ENCODE results near the gene NSMCE1. TPM values are rescaled to one million over a fixed set of nuclear protein-coding genes. Genes with fewer than 3 reads are reported as not detected.
A peak's percentile ranks its signal among the peaks of the same experiment; 100 is the strongest.
"Not testable (repeated sequence)": the region's sequence is repeated elsewhere in the genome, so short reads cannot be mapped to it uniquely, and the experiment has no call there.

The NSMCE1 gene
- total RNA-seq, 1 donor from 2014 or later: 51.7 TPM

GRCh38 chr16:27273330-27273669, 4.7 kb upstream of the NSMCE1 start:
- no peaks in the 10 kb centered on the region for H3K9me3 ChIP-seq (ENCODE audit: control insufficient read depth in 3 of 3, low read length in 3 of 3)
- no peaks in the 10 kb centered on the region for H3K36me3 ChIP-seq (ENCODE audit: control insufficient read depth in 3 of 3, insufficient read depth in 3 of 3, low read length in 3 of 3)
- peaks cover 3 to 8% (median 3%) of the 10 kb centered on the region in 3 donors for H3K4me1 ChIP-seq (ENCODE audit: control insufficient read depth in 3 of 3, insufficient read depth in 3 of 3, low read length in 3 of 3)
- H3K27ac ChIP-seq (ENCODE audit: low read depth, low read length): no peak overlapping the region
- H3K4me3 ChIP-seq (ENCODE audit: low read length in 3 of 3): no peak overlapping the region
- H3K27me3 ChIP-seq (ENCODE audit: control insufficient read depth in 3 of 3, insufficient read depth in 3 of 3, low read length in 3 of 3): peaks cover 0 to 4% (median 0%) of the 10 kb centered on the region in 3 donors
- H3K9ac ChIP-seq (ENCODE audit: low read depth in 1 of 3, low read length in 3 of 3): no peak overlapping the region

- not testable (repeated sequence) for H3K4me1 ChIP-seq (ENCODE audit: control insufficient read depth in 3 of 3, insufficient read depth in 3 of 3, low read length in 3 of 3); H3K9me3 ChIP-seq (ENCODE audit: control insufficient read depth in 3 of 3, low read length in 3 of 3); H3K27ac ChIP-seq (ENCODE audit: low read depth, low read length); H3K27me3 ChIP-seq (ENCODE audit: control insufficient read depth in 3 of 3, insufficient read depth in 3 of 3, low read length in 3 of 3); H3K9ac ChIP-seq (ENCODE audit: low read depth in 1 of 3, low read length in 3 of 3); H3K4me3 ChIP-seq (ENCODE audit: low read length in 3 of 3); H3K36me3 ChIP-seq (ENCODE audit: control insufficient read depth in 3 of 3, insufficient read depth in 3 of 3, low read length in 3 of 3)
These were observed 4.1 kb upstream of the NSMCE1 start for GRCh38 chr16:27272697-27273096.

GRCh38 chr16:27272076-27272475, 3.5 kb upstream of the NSMCE1 start:
- Histone ChIP-seq H3K4me1 (ENCODE audit: control insufficient read depth in 3 of 3, insufficient read depth in 3 of 3, low read length in 3 of 3) (peaks cover 3 to 8% (median 3%) of the 10 kb centered on the region in 3 donors), H3K9ac (ENCODE audit: low read depth in 1 of 3, low read length in 3 of 3) (no peak overlapping the region), H3K27me3 (ENCODE audit: control insufficient read depth in 3 of 3, insufficient read depth in 3 of 3, low read length in 3 of 3) (peaks cover 0 to 4% (median 0%) of the 10 kb centered on the region in 3 donors), H3K36me3 (ENCODE audit: control insufficient read depth in 3 of 3, insufficient read depth in 3 of 3, low read length in 3 of 3) (no peaks in the 10 kb centered on the region), H3K9me3 (ENCODE audit: control insufficient read depth in 3 of 3, low read length in 3 of 3) (no peaks in the 10 kb centered on the region), H3K27ac (ENCODE audit: low read depth, low read length) (no peak overlapping the region), H3K4me3 (ENCODE audit: low read length in 3 of 3) (no peak overlapping the region)

- no peak overlapping the region for H3K4me3 ChIP-seq (ENCODE audit: low read length in 3 of 3)
- H3K36me3 ChIP-seq (ENCODE audit: control insufficient read depth in 3 of 3, insufficient read depth in 3 of 3, low read length in 3 of 3): no peaks in the 10 kb centered on the region
- H3K4me1 ChIP-seq (ENCODE audit: control insufficient read depth in 3 of 3, insufficient read depth in 3 of 3, low read length in 3 of 3): peaks cover 3 to 8% (median 3%) of the 10 kb centered on the region in 3 donors
- peaks cover 0 to 4% (median 0%) of the 10 kb centered on the region in 3 donors for H3K27me3 ChIP-seq (ENCODE audit: control insufficient read depth in 3 of 3, insufficient read depth in 3 of 3, low read length in 3 of 3)
- H3K9ac ChIP-seq (ENCODE audit: low read depth in 1 of 3, low read length in 3 of 3): no peak overlapping the region
- no peak overlapping the region for H3K27ac ChIP-seq (ENCODE audit: low read depth, low read length)
- no peaks in the 10 kb centered on the region for H3K9me3 ChIP-seq (ENCODE audit: control insufficient read depth in 3 of 3, low read length in 3 of 3)
These were observed 1.8 kb upstream of the NSMCE1 start for GRCh38 chr16:27270349-27270748.

- Histone ChIP-seq H3K27me3 (ENCODE audit: control insufficient read depth in 3 of 3, insufficient read depth in 3 of 3, low read length in 3 of 3) (peaks cover 0 to 4% (median 0%) of the 10 kb centered on the region in 3 donors), H3K9me3 (ENCODE audit: control insufficient read depth in 3 of 3, low read length in 3 of 3) (no peaks in the 10 kb centered on the region), H3K4me1 (ENCODE audit: control insufficient read depth in 3 of 3, insufficient read depth in 3 of 3, low read length in 3 of 3) (peaks cover 3 to 8% (median 3%) of the 10 kb centered on the region in 3 donors), H3K9ac (ENCODE audit: low read depth in 1 of 3, low read length in 3 of 3) (no peak overlapping the region), H3K27ac (ENCODE audit: low read depth, low read length) (no peak overlapping the region), H3K36me3 (ENCODE audit: control insufficient read depth in 3 of 3, insufficient read depth in 3 of 3, low read length in 3 of 3) (no peaks in the 10 kb centered on the region), H3K4me3 (ENCODE audit: low read length in 3 of 3) (peak overlapping the region; percentile 75 to 99 (median 99))
These were observed 953 bp upstream of the NSMCE1 start for GRCh38 chr16:27269300-27270150.

GRCh38 chr16:27267037-27267677, 1.4 kb downstream of the NSMCE1 start:
- no peak overlapping the region for H3K4me3 ChIP-seq (ENCODE audit: low read length in 3 of 3)
- H3K4me1 ChIP-seq (ENCODE audit: control insufficient read depth in 3 of 3, insufficient read depth in 3 of 3, low read length in 3 of 3): peaks cover 3 to 8% (median 3%) of the 10 kb centered on the region in 3 donors
- H3K9me3 ChIP-seq (ENCODE audit: control insufficient read depth in 3 of 3, low read length in 3 of 3): no peaks in the 10 kb centered on the region
- no peaks in the 10 kb centered on the region for H3K27me3 ChIP-seq (ENCODE audit: control insufficient read depth in 3 of 3, insufficient read depth in 3 of 3, low read length in 3 of 3)
- no peaks in the 10 kb centered on the region for H3K36me3 ChIP-seq (ENCODE audit: control insufficient read depth in 3 of 3, insufficient read depth in 3 of 3, low read length in 3 of 3)
- H3K27ac ChIP-seq (ENCODE audit: low read depth, low read length): no peak overlapping the region
- H3K9ac ChIP-seq (ENCODE audit: low read depth in 1 of 3, low read length in 3 of 3): no peak overlapping the region

GRCh38 chr16:27265982-27266381, 2.6 kb downstream of the NSMCE1 start:
- H3K27me3 ChIP-seq (ENCODE audit: control insufficient read depth in 3 of 3, insufficient read depth in 3 of 3, low read length in 3 of 3): no peaks in the 10 kb centered on the region
- no peak overlapping the region for H3K27ac ChIP-seq (ENCODE audit: low read depth, low read length)
- no peak overlapping the region for H3K9ac ChIP-seq (ENCODE audit: low read depth in 1 of 3, low read length in 3 of 3)
- H3K4me3 ChIP-seq (ENCODE audit: low read length in 3 of 3): no peak overlapping the region
- no peaks in the 10 kb centered on the region for H3K9me3 ChIP-seq (ENCODE audit: control insufficient read depth in 3 of 3, low read length in 3 of 3)
- no peaks in the 10 kb centered on the region for H3K36me3 ChIP-seq (ENCODE audit: control insufficient read depth in 3 of 3, insufficient read depth in 3 of 3, low read length in 3 of 3)
- H3K4me1 ChIP-seq (ENCODE audit: control insufficient read depth in 3 of 3, insufficient read depth in 3 of 3, low read length in 3 of 3): peaks cover 3 to 8% (median 3%) of the 10 kb centered on the region in 3 donors

- Histone ChIP-seq H3K9ac (ENCODE audit: low read depth in 1 of 3, low read length in 3 of 3) (no peak overlapping the region), H3K4me3 (ENCODE audit: low read length in 3 of 3) (no peak overlapping the region), H3K9me3 (ENCODE audit: control insufficient read depth in 3 of 3, low read length in 3 of 3) (no peaks in the 10 kb centered on the region), H3K27me3 (ENCODE audit: control insufficient read depth in 3 of 3, insufficient read depth in 3 of 3, low read length in 3 of 3) (no peaks in the 10 kb centered on the region), H3K27ac (ENCODE audit: low read depth, low read length) (no peak overlapping the region), H3K36me3 (ENCODE audit: control insufficient read depth in 3 of 3, insufficient read depth in 3 of 3, low read length in 3 of 3) (no peaks in the 10 kb centered on the region), H3K4me1 (ENCODE audit: control insufficient read depth in 3 of 3, insufficient read depth in 3 of 3, low read length in 3 of 3) (peaks cover 3 to 6% (median 3%) of the 10 kb centered on the region in 3 donors)
These were observed 4.4 kb downstream of the NSMCE1 start for GRCh38 chr16:27264151-27264550.

- not testable (repeated sequence) for H3K4me3 ChIP-seq (ENCODE audit: low read length in 3 of 3); H3K27ac ChIP-seq (ENCODE audit: low read depth, low read length); H3K9me3 ChIP-seq (ENCODE audit: control insufficient read depth in 3 of 3, low read length in 3 of 3); H3K27me3 ChIP-seq (ENCODE audit: control insufficient read depth in 3 of 3, insufficient read depth in 3 of 3, low read length in 3 of 3); H3K9ac ChIP-seq (ENCODE audit: low read depth in 1 of 3, low read length in 3 of 3); H3K36me3 ChIP-seq (ENCODE audit: control insufficient read depth in 3 of 3, insufficient read depth in 3 of 3, low read length in 3 of 3)
- peaks cover 0 to 11% (median 2%) of the 10 kb centered on the region in 3 donors for H3K4me1 ChIP-seq (ENCODE audit: control insufficient read depth in 3 of 3, insufficient read depth in 3 of 3, low read length in 3 of 3)
These were observed 5.6 kb downstream of the NSMCE1 start for GRCh38 chr16:27262904-27263423.

- no peak overlapping the region for H3K27ac ChIP-seq (ENCODE audit: low read depth, low read length)
- H3K27me3 ChIP-seq (ENCODE audit: control insufficient read depth in 3 of 3, insufficient read depth in 3 of 3, low read length in 3 of 3): no peaks in the 10 kb centered on the region
- H3K4me3 ChIP-seq (ENCODE audit: low read length in 3 of 3): no peak overlapping the region
- peaks cover 0 to 17% (median 13%) of the 10 kb centered on the region in 3 donors for H3K36me3 ChIP-seq (ENCODE audit: control insufficient read depth in 3 of 3, insufficient read depth in 3 of 3, low read length in 3 of 3)
- H3K9me3 ChIP-seq (ENCODE audit: control insufficient read depth in 3 of 3, low read length in 3 of 3): no peaks in the 10 kb centered on the region
- H3K9ac ChIP-seq (ENCODE audit: low read depth in 1 of 3, low read length in 3 of 3): no peak overlapping the region
- H3K4me1 ChIP-seq (ENCODE audit: control insufficient read depth in 3 of 3, insufficient read depth in 3 of 3, low read length in 3 of 3): peaks cover 0 to 18% (median 2%) of the 10 kb centered on the region in 3 donors
These were observed 8.9 kb downstream of the NSMCE1 start for GRCh38 chr16:27259710-27260109.
